Measurements from ENCODE around the gene BCL7A. TPM values are rescaled to one million over a fixed set of nuclear protein-coding genes. Genes with fewer than 3 reads are reported as not detected.
"Not testable (repeated sequence)": the region's sequence is repeated elsewhere in the genome, so short reads cannot be mapped to it uniquely, and the experiment has no call there.

BCL7A gene
- polyA plus RNA-seq, 4 donors: 0.22 to 10.4 (median 3.4) TPM

GRCh38 chr12:122099856-122100255 lies 78.2 kb downstream of the BCL7A start:
- Histone ChIP-seq H3K9me3 (ENCODE audit: control insufficient read depth in 2 of 2, insufficient read depth in 1 of 2, low read depth in 1 of 2, low read length in 1 of 2) (no peaks in the 10 kb centered on the region), H3K4me3 (ENCODE audit: low read depth in 1 of 3, low read length in 3 of 3) (no peak overlapping the region), H3K4me1 (ENCODE audit: control insufficient read depth in 3 of 3, insufficient read depth in 2 of 3, low read depth in 1 of 3, low read length in 2 of 3) (peaks cover 13 to 61% (median 27%) of the 10 kb centered on the region in 3 donors), H3K27me3 (ENCODE audit: control insufficient read depth in 3 of 3, insufficient read depth in 3 of 3, low read length in 3 of 3) (no peaks in the 10 kb centered on the region), H3K36me3 (ENCODE audit: control insufficient read depth in 3 of 3, insufficient read depth in 2 of 3, low read depth in 1 of 3, low read length in 3 of 3) (peaks cover 0 to 28% (median 0%) of the 10 kb centered on the region in 3 donors), H3K27ac (ENCODE audit: low read depth in 1 of 3, low read length in 2 of 3) (peak overlapping the region; percentile 55 to 92 (median 85))
- DNase-seq: no peak
- no peak for FAIRE-seq
- WGBS, 3 donors: 19 to 36% (median 25%) methylated on average over 3 of the region's 3 CpGs

GRCh38 chr12:122100568-122100967 lies 78.9 kb downstream of the BCL7A start:
- WGBS, 3 donors: 16 to 66% (median 42%) methylated on average over 1 of the region's 1 CpG

GRCh38 chr12:122102331-122102730 lies 80.6 kb downstream of the BCL7A start:
- no peak overlapping the region for H3K4me3 ChIP-seq (ENCODE audit: low read depth in 1 of 3, low read length in 3 of 3)
- H3K27ac ChIP-seq (ENCODE audit: low read depth in 1 of 3, low read length in 2 of 3): peak overlapping the region in 1 of 3 donors; percentile 76
- DNase-seq: no peak
- no peaks in the 10 kb centered on the region for H3K9me3 ChIP-seq (ENCODE audit: control insufficient read depth in 2 of 2, insufficient read depth in 1 of 2, low read depth in 1 of 2, low read length in 1 of 2)
- WGBS, 3 donors: 63 to 73% (median 67%) methylated on average over 3 of the region's 3 CpGs
- FAIRE-seq: no peak
- H3K27me3 ChIP-seq (ENCODE audit: control insufficient read depth in 3 of 3, insufficient read depth in 3 of 3, low read length in 3 of 3): no peaks in the 10 kb centered on the region
- H3K4me1 ChIP-seq (ENCODE audit: control insufficient read depth in 3 of 3, insufficient read depth in 2 of 3, low read depth in 1 of 3, low read length in 2 of 3): peaks cover 21 to 62% (median 37%) of the 10 kb centered on the region in 3 donors
- peaks cover 0 to 23% (median 0%) of the 10 kb centered on the region in 3 donors for H3K36me3 ChIP-seq (ENCODE audit: control insufficient read depth in 3 of 3, insufficient read depth in 2 of 3, low read depth in 1 of 3, low read length in 3 of 3)

More at GRCh38 chr12:122100568-122100967, 78.9 kb downstream of the BCL7A start:
- Histone ChIP-seq H3K4me3 (ENCODE audit: low read depth in 1 of 3, low read length in 3 of 3) (no peak overlapping the region), H3K27ac (ENCODE audit: low read depth in 1 of 3, low read length in 2 of 3) (peak overlapping the region in 2 of 3 donors; percentile 0 to 37), H3K27me3 (ENCODE audit: control insufficient read depth in 3 of 3, insufficient read depth in 3 of 3, low read length in 3 of 3) (no peaks in the 10 kb centered on the region), H3K36me3 (ENCODE audit: control insufficient read depth in 3 of 3, insufficient read depth in 2 of 3, low read depth in 1 of 3, low read length in 3 of 3) (peaks cover 0 to 25% (median 0%) of the 10 kb centered on the region in 3 donors), H3K9me3 (ENCODE audit: control insufficient read depth in 2 of 2, insufficient read depth in 1 of 2, low read depth in 1 of 2, low read length in 1 of 2) (no peaks in the 10 kb centered on the region), H3K4me1 (ENCODE audit: control insufficient read depth in 3 of 3, insufficient read depth in 2 of 3, low read depth in 1 of 3, low read length in 2 of 3) (peaks cover 16 to 63% (median 27%) of the 10 kb centered on the region in 3 donors)
- DNase-seq (no peak), FAIRE-seq (no peak)

- H3K36me3 ChIP-seq (ENCODE audit: control insufficient read depth in 3 of 3, insufficient read depth in 2 of 3, low read depth in 1 of 3, low read length in 3 of 3): peaks cover 0 to 26% (median 0%) of the 10 kb centered on the region in 3 donors
- H3K4me3 ChIP-seq (ENCODE audit: low read depth in 1 of 3, low read length in 3 of 3): no peak overlapping the region
- H3K27ac ChIP-seq (ENCODE audit: low read depth in 1 of 3, low read length in 2 of 3): peak overlapping the region; percentile 20 to 73 (median 68)
- DNase-seq: no peak
- no peak for FAIRE-seq
- no peaks in the 10 kb centered on the region for H3K27me3 ChIP-seq (ENCODE audit: control insufficient read depth in 3 of 3, insufficient read depth in 3 of 3, low read length in 3 of 3)
- WGBS, 3 donors: 11 to 24% (median 17%) methylated on average over 7 of the region's 7 CpGs
- no peaks in the 10 kb centered on the region for H3K9me3 ChIP-seq (ENCODE audit: control insufficient read depth in 2 of 2, insufficient read depth in 1 of 2, low read depth in 1 of 2, low read length in 1 of 2)
- peaks cover 14 to 44% (median 29%) of the 10 kb centered on the region in 3 donors for H3K4me1 ChIP-seq (ENCODE audit: control insufficient read depth in 3 of 3, insufficient read depth in 2 of 3, low read depth in 1 of 3, low read length in 2 of 3)
These were observed 83.2 kb downstream of the BCL7A start for GRCh38 chr12:122104844-122105243.

- H3K36me3 ChIP-seq (ENCODE audit: control insufficient read depth in 3 of 3, insufficient read depth in 2 of 3, low read depth in 1 of 3, low read length in 3 of 3): peaks cover 0 to 26% (median 0%) of the 10 kb centered on the region in 3 donors
- H3K9me3 ChIP-seq (ENCODE audit: control insufficient read depth in 2 of 2, insufficient read depth in 1 of 2, low read depth in 1 of 2, low read length in 1 of 2); H3K4me3 ChIP-seq (ENCODE audit: low read depth in 1 of 3, low read length in 3 of 3); DNase-seq; FAIRE-seq; H3K27me3 ChIP-seq (ENCODE audit: control insufficient read depth in 3 of 3, insufficient read depth in 3 of 3, low read length in 3 of 3): not testable (repeated sequence)
- WGBS, 3 donors: 20 to 42% (median 35%) methylated on average over 11 of the region's 11 CpGs
- peaks cover 12 to 40% (median 25%) of the 10 kb centered on the region in 3 donors for H3K4me1 ChIP-seq (ENCODE audit: control insufficient read depth in 3 of 3, insufficient read depth in 2 of 3, low read depth in 1 of 3, low read length in 2 of 3)
- peak overlapping the region; percentile 48 to 73 (median 70) for H3K27ac ChIP-seq (ENCODE audit: low read depth in 1 of 3, low read length in 2 of 3)
These were observed 83.8 kb downstream of the BCL7A start for GRCh38 chr12:122105496-122105895.

GRCh38 chr12:122106843-122107242 lies 85.2 kb downstream of the BCL7A start:
- 21 to 49% (median 28%) methylated on average over 8 of the region's 8 CpGs for WGBS, 3 donors
- FAIRE-seq (no peak), DNase-seq (peak in 1 of 2 donors; percentile 86)
- no peaks in the 10 kb centered on the region for H3K9me3 ChIP-seq (ENCODE audit: control insufficient read depth in 2 of 2, insufficient read depth in 1 of 2, low read depth in 1 of 2, low read length in 1 of 2)
- no peak overlapping the region for H3K4me3 ChIP-seq (ENCODE audit: low read depth in 1 of 3, low read length in 3 of 3)
- H3K27me3 ChIP-seq (ENCODE audit: control insufficient read depth in 3 of 3, insufficient read depth in 3 of 3, low read length in 3 of 3): no peaks in the 10 kb centered on the region
- H3K4me1 ChIP-seq (ENCODE audit: control insufficient read depth in 3 of 3, insufficient read depth in 2 of 3, low read depth in 1 of 3, low read length in 2 of 3): peaks cover 12 to 42% (median 21%) of the 10 kb centered on the region in 3 donors
- peaks cover 0 to 26% (median 0%) of the 10 kb centered on the region in 3 donors for H3K36me3 ChIP-seq (ENCODE audit: control insufficient read depth in 3 of 3, insufficient read depth in 2 of 3, low read depth in 1 of 3, low read length in 3 of 3)
- H3K27ac ChIP-seq (ENCODE audit: low read depth in 1 of 3, low read length in 2 of 3): peak overlapping the region in 1 of 3 donors; percentile 79

GRCh38 chr12:122107261-122107660 lies 85.6 kb downstream of the BCL7A start:
- DNase-seq (no peak), FAIRE-seq (no peak)
- peak overlapping the region in 1 of 3 donors; percentile 79 for H3K27ac ChIP-seq (ENCODE audit: low read depth in 1 of 3, low read length in 2 of 3)
- no peak overlapping the region for H3K4me3 ChIP-seq (ENCODE audit: low read depth in 1 of 3, low read length in 3 of 3)
- H3K36me3 ChIP-seq (ENCODE audit: control insufficient read depth in 3 of 3, insufficient read depth in 2 of 3, low read depth in 1 of 3, low read length in 3 of 3): peaks cover 0 to 26% (median 0%) of the 10 kb centered on the region in 3 donors
- 39 to 58% (median 41%) methylated on average over 6 of the region's 6 CpGs for WGBS, 3 donors
- H3K4me1 ChIP-seq (ENCODE audit: control insufficient read depth in 3 of 3, insufficient read depth in 2 of 3, low read depth in 1 of 3, low read length in 2 of 3): peaks cover 11 to 45% (median 20%) of the 10 kb centered on the region in 3 donors
- H3K9me3 ChIP-seq (ENCODE audit: control insufficient read depth in 2 of 2, insufficient read depth in 1 of 2, low read depth in 1 of 2, low read length in 1 of 2): no peaks in the 10 kb centered on the region
- no peaks in the 10 kb centered on the region for H3K27me3 ChIP-seq (ENCODE audit: control insufficient read depth in 3 of 3, insufficient read depth in 3 of 3, low read length in 3 of 3)

- Histone ChIP-seq H3K9me3 (ENCODE audit: control insufficient read depth in 2 of 2, insufficient read depth in 1 of 2, low read depth in 1 of 2, low read length in 1 of 2) (no peaks in the 10 kb centered on the region), H3K4me3 (ENCODE audit: low read depth in 1 of 3, low read length in 3 of 3) (no peak overlapping the region), H3K36me3 (ENCODE audit: control insufficient read depth in 3 of 3, insufficient read depth in 2 of 3, low read depth in 1 of 3, low read length in 3 of 3) (peaks cover 0 to 26% (median 0%) of the 10 kb centered on the region in 3 donors), H3K4me1 (ENCODE audit: control insufficient read depth in 3 of 3, insufficient read depth in 2 of 3, low read depth in 1 of 3, low read length in 2 of 3) (peaks cover 4 to 42% (median 15%) of the 10 kb centered on the region in 3 donors), H3K27ac (ENCODE audit: low read depth in 1 of 3, low read length in 2 of 3) (peak overlapping the region; percentile 50 to 84 (median 65)), H3K27me3 (ENCODE audit: control insufficient read depth in 3 of 3, insufficient read depth in 3 of 3, low read length in 3 of 3) (no peaks in the 10 kb centered on the region)
- peak; percentile 82 to 88 for DNase-seq
- no peak for FAIRE-seq
- WGBS, 3 donors: 13 to 48% (median 14%) methylated on average over 2 of the region's 2 CpGs
These were observed 89.5 kb downstream of the BCL7A start for GRCh38 chr12:122111089-122111641.
